ENCODE measurements around the gene ZBTB4. TPM values are rescaled to one million over a fixed set of nuclear protein-coding genes. Genes with fewer than 3 reads are reported as not detected.
A peak's percentile ranks its signal among the peaks of the same experiment; 100 is the strongest.

Gene ZBTB4
- total RNA-seq, 1 experiment from 2014 or later = 14.7 TPM

- CTCF ChIA-PET = no interaction called here
Observed at GRCh38 chr17:7503521-7503920, 24.1 kb upstream of the ZBTB4 start.

GRCh38 chr17:7502987-7503386 lies 23.6 kb upstream of the ZBTB4 start:
- BruUV-seq (replicated peaks) = no TSS peak
- ChIA-PET CTCF (interaction anchor here (0.7 kb wide), 1 partner anchor 68 kb away, joined by 4 read pairs; no protein-coding TSS in a partner anchor), POLR2A (ENCODE audit: unreplicated experiment) (no interaction called here)
- ATAC-seq (no peak), DNase-seq (no peak)
- no peak overlapping the region for H3K4me2 ChIP-seq (ENCODE audit: low read length)
- H4K20me1 ChIP-seq (ENCODE audit: low read length) = no peaks in the 10 kb centered on the region
- peaks cover 61% of the 10 kb centered on the region for H3K36me3 ChIP-seq (ENCODE audit: low read depth, low read length)
- H3K9ac ChIP-seq (ENCODE audit: low read length) = no peak overlapping the region
- intact Hi-C loops (cut with micrococcal nuclease) = no loop called here
- no peak overlapping the region for H3K4me3 ChIP-seq (ENCODE audit: low read length)
- no peak overlapping the region for H2AFZ ChIP-seq (ENCODE audit: low read length)
- no peaks in the 10 kb centered on the region for H3K9me3 ChIP-seq (ENCODE audit: low read length)
- TF ChIP-seq CTCF (conservative IDR thresholded peaks at IDR 0.05; ENCODE audit: low read depth, low read length) (peak; percentile 43), EZH2 (IDR thresholded peaks at IDR 0.05; ENCODE audit: low read length, unreplicated experiment) (no peak)
- no peaks in the 10 kb centered on the region for H3F3A ChIP-seq (ENCODE audit: low read length, unreplicated experiment)
- no peaks in the 10 kb centered on the region for H3K4me1 ChIP-seq (ENCODE audit: insufficient read depth, low read length)
- H3K27me3 ChIP-seq (ENCODE audit: low read length) = no peaks in the 10 kb centered on the region
- H3K79me2 ChIP-seq (ENCODE audit: low read length) = no peaks in the 10 kb centered on the region
- no peak overlapping the region for H3K27ac ChIP-seq (ENCODE audit: low read length)
- H3K9me2 ChIP-seq (replicated peaks; ENCODE audit: low read length) = no peaks in the 10 kb centered on the region

More at GRCh38 chr17:7503521-7503920, 24.1 kb upstream of the ZBTB4 start:
- H3K4me3 ChIP-seq (ENCODE audit: low read length) = no peak overlapping the region
- TF ChIP-seq EZH2 (IDR thresholded peaks at IDR 0.05; ENCODE audit: low read length, unreplicated experiment) (no peak), CTCF (conservative IDR thresholded peaks at IDR 0.05; ENCODE audit: low read depth, low read length) (no peak), EZH2phosphoT487 (IDR thresholded peaks at IDR 0.05; ENCODE audit: borderline replicate concordance, low read length) (no peak)
- no peak overlapping the region for H3K27ac ChIP-seq (ENCODE audit: low read length)
- BruUV-seq (replicated peaks) = no TSS peak
- intact Hi-C loops (cut with micrococcal nuclease) = no loop called here
- no peak overlapping the region for H3K9ac ChIP-seq (ENCODE audit: low read length)
- H3K27me3 ChIP-seq (ENCODE audit: low read length) = no peaks in the 10 kb centered on the region
- no peaks in the 10 kb centered on the region for H3F3A ChIP-seq (ENCODE audit: low read length, unreplicated experiment)
- H4K20me1 ChIP-seq (ENCODE audit: low read length) = no peaks in the 10 kb centered on the region
- H2AFZ ChIP-seq (ENCODE audit: low read length) = no peak overlapping the region
- H3K79me2 ChIP-seq (ENCODE audit: low read length) = no peaks in the 10 kb centered on the region
- DNase-seq (no peak), ATAC-seq (no peak)
- H3K9me3 ChIP-seq (ENCODE audit: low read length) = no peaks in the 10 kb centered on the region
- H3K9me2 ChIP-seq (replicated peaks; ENCODE audit: low read length) = no peaks in the 10 kb centered on the region
- H3K4me1 ChIP-seq (ENCODE audit: insufficient read depth, low read length) = no peaks in the 10 kb centered on the region
- H3K4me2 ChIP-seq (ENCODE audit: low read length) = no peak overlapping the region
- POLR2A ChIA-PET (ENCODE audit: unreplicated experiment) = no interaction called here
- H3K36me3 ChIP-seq (ENCODE audit: low read depth, low read length) = peaks cover 61% of the 10 kb centered on the region

GRCh38 chr17:7502171-7502847 lies 22.9 kb upstream of the ZBTB4 start:
- ChIA-PET CTCF (interaction anchor here (0.5 to 0.7 kb wide), 3 partner anchors 11 to 67 kb away, joined by 3 to 4 read pairs (median 4); no protein-coding TSS in a partner anchor), POLR2A (ENCODE audit: unreplicated experiment) (no interaction called here)
- no peaks in the 10 kb centered on the region for H3F3A ChIP-seq (ENCODE audit: low read length, unreplicated experiment)
- H3K4me1 ChIP-seq (ENCODE audit: insufficient read depth, low read length) = no peaks in the 10 kb centered on the region
- H4K20me1 ChIP-seq (ENCODE audit: low read length) = no peaks in the 10 kb centered on the region
- DNase-seq = no peak
- no peak overlapping the region for H2AFZ ChIP-seq (ENCODE audit: low read length)
- intact Hi-C loops (cut with micrococcal nuclease) = no loop called here
- H3K9me2 ChIP-seq (replicated peaks; ENCODE audit: low read length) = no peaks in the 10 kb centered on the region
- H3K36me3 ChIP-seq (ENCODE audit: low read depth, low read length) = peaks cover 65% of the 10 kb centered on the region
- ATAC-seq = peak; percentile 31; the same call in 1 of the 2 replicates
- H3K4me2 ChIP-seq (ENCODE audit: low read length) = no peak overlapping the region
- no peak overlapping the region for H3K27ac ChIP-seq (ENCODE audit: low read length)
- TF ChIP-seq EZH2 (IDR thresholded peaks at IDR 0.05; ENCODE audit: low read length, unreplicated experiment) = no peak
- TF ChIP-seq CTCF (conservative IDR thresholded peaks at IDR 0.05; ENCODE audit: low read depth, low read length) = no peak
- no peak for TF ChIP-seq EZH2phosphoT487 (IDR thresholded peaks at IDR 0.05; ENCODE audit: borderline replicate concordance, low read length)
- H3K79me2 ChIP-seq (ENCODE audit: low read length) = no peaks in the 10 kb centered on the region
- BruUV-seq (replicated peaks) = no TSS peak
- no peaks in the 10 kb centered on the region for H3K9me3 ChIP-seq (ENCODE audit: low read length)
- H3K27me3 ChIP-seq (ENCODE audit: low read length) = no peaks in the 10 kb centered on the region
- H3K4me3 ChIP-seq (ENCODE audit: low read length) = no peak overlapping the region
- no peak overlapping the region for H3K9ac ChIP-seq (ENCODE audit: low read length)

All from PC-3 (cell line).